ENCODE measurements around the gene KMT5B.
"Not testable (repeated sequence)": the region's sequence is repeated elsewhere in the genome, so short reads cannot be mapped to it uniquely, and the experiment has no call there.

DNA sequence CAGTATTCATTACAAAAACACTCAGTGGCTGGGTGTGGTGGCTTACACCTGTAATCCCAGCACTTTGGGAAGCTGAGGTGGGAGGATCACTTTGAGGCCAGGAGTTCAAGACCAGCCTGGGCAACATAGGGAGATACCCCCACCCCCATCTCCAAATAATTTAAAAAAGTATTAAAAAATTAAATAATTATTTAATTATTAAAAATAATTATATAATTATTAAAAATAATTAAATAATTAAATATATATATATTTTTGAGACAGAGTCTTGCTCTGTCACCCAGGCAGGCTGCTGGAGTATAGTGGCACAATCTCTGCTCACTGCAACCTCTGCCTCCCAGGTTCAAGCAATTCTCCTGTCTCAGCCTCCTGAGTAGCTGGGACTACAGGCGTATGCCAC is 30.8 kb upstream of the KMT5B start:
- TF ChIP-seq, protein P1, sequence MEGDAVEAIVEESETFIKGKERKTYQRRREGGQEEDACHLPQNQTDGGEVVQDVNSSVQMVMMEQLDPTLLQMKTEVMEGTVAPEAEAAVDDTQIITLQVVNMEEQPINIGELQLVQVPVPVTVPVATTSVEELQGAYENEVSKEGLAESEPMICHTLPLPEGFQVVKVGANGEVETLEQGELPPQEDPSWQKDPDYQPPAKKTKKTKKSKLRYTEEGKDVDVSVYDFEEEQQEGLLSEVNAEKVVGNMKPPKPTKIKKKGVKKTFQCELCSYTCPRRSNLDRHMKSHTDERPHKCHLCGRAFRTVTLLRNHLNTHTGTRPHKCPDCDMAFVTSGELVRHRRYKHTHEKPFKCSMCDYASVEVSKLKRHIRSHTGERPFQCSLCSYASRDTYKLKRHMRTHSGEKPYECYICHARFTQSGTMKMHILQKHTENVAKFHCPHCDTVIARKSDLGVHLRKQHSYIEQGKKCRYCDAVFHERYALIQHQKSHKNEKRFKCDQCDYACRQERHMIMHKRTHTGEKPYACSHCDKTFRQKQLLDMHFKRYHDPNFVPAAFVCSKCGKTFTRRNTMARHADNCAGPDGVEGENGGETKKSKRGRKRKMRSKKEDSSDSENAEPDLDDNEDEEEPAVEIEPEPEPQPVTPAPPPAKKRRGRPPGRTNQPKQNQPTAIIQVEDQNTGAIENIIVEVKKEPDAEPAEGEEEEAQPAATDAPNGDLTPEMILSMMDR (IDR thresholded peaks at IDR 0.05): not testable (repeated sequence)
- not testable (repeated sequence) for TF ChIP-seq POLR2AphosphoS5 (IDR thresholded peaks at IDR 0.05)
